NOMO-1 treated with dmso at 0.1 percent for 144 hours (cell line): ENCODE measurements around the gene ERF.

Experiments used
- DNase-seq: peaks from one replicate; lab custom pipeline; 2025; ENCODE audit not compliant: unreplicated experiment; lab: John Stamatoyannopoulos, UW

ERF gene

GRCh38 chr19:42254089-42254849 is 659 bp downstream of the ERF start:
- peak; percentile 79 for DNase-seq

- DNase-seq = peak; percentile 18
These were observed 1.5 kb downstream of the ERF start for GRCh38 chr19:42253245-42254088.

- no peak for DNase-seq
These were observed 2.3 kb downstream of the ERF start for GRCh38 chr19:42252365-42253244.

GRCh38 chr19:42251572-42252358 is 3.2 kb downstream of the ERF start:
- DNase-seq = no peak

- no peak for DNase-seq
These were observed 4.0 kb downstream of the ERF start for GRCh38 chr19:42250666-42251531.

- DNase-seq = no peak
These were observed 4.7 kb downstream of the ERF start for GRCh38 chr19:42250183-42250665.

- no peak for DNase-seq
These were observed 5.2 kb downstream of the ERF start for GRCh38 chr19:42249769-42250168.

GRCh38 chr19:42249149-42249750 is 5.7 kb downstream of the ERF start:
- DNase-seq = no peak

- no peak for DNase-seq
These were observed 6.4 kb downstream of the ERF start for GRCh38 chr19:42248270-42249148.

- DNase-seq = no peak
These were observed 7.2 kb downstream of the ERF start for GRCh38 chr19:42247640-42248199.

- DNase-seq = no peak
These were observed 7.8 kb downstream of the ERF start for GRCh38 chr19:42246922-42247639.

- no peak for DNase-seq
These were observed 8.6 kb downstream of the ERF start for GRCh38 chr19:42246143-42246921.

- DNase-seq = no peak
These were observed 9.7 kb downstream of the ERF start for GRCh38 chr19:42245231-42245630.

- DNase-seq = peak; percentile 94
These were observed 10.3 kb downstream of the ERF start for GRCh38 chr19:42244347-42245220.
